HG02885 (cell line): Measurements from ENCODE around the gene RELCH.

Experiments used
- ATAC-seq: cut with Tn5 transposase; IDR thresholded peaks from one replicate; pipeline ENCODE4 v1.9.1; 2021; ENCODE audit warnings: mild to moderate bottlenecking; ENCODE audit not compliant: unreplicated experiment, poor library complexity

The RELCH gene

DNA sequence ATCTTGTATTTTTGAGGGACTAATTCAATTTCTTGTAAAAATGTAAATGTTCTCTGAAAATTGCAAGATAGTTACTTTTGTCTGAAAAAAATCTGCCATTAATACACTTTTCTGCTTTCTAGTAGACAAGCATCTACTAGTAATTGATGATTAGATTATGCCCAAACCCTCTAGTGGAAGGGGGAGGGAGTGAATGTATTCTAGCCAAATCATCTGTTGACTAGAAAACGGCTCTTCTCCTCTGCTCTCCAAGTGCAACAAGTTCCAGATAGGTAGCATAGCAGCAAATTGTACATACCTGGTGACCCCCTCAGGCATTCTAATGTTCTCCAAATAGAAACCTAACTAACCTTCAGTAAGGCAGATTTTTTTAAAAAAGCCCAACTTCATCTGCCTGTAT, 58.6 kb downstream of the RELCH start:
- no peak for ATAC-seq

DNA sequence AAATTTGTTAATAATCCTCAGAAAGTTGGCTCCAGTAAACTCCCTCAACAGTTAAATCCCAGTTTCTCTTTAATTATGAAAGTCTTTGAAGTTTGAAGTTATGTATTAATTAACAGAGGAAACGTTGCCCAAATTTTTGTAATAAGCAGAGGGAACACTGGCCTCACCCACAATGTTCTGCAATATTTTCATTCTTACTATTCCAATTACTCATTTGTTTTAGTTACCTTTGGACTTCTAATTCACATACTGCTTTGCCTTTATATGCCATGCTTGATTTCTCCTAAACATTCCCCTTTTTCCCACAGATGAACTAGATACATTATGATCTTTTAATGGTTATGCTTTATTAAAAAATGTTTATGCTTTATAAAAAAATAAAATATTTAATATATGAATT, 61.3 kb downstream of the RELCH start:
- no peak for ATAC-seq

DNA sequence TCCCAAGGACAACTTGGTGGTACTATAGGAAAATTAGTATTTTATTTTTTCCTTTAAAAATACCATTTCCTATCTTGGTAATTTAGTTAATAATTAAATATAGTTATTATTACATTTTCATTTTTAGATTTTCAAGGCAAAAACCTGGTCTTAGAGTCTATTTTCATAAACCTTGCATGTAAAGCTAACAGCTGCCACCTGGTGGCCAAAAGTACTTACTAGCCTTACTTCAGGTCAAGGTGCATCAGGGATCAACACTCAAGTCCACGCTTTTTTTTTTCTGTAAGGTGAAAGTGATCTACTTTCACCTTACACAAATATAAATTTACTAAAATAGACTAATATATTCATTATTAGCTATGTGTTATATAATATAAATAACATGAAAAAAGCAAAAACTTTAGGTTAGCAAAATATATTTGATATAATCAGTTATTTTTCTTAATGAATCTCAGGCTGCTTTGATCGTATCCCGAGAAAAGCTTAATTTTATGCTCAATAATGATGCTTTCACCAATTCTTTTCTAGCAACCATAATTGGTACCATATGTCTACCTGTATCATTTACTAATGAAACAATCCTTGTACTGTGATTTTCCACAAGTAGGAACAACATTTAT, 62.5 kb downstream of the RELCH start:
- peak; percentile 71 for ATAC-seq

DNA sequence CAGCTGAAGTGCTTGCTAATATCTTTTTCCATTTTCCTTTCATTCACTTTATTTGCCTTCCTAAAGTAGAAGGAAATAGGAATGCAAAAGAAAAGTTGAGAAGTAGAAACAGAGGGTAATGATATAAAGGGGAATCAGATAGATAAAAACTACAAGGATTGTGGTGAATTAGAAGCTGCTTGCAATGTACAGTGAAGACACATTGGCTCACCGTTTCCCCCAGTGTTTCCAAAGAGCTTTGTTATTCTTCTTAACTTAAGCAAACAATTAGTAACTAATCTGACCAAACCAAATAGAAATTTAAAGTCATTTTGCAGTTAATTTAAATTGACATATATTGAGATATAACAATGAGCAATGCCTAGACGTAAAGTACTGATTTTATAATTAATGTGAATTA, 63.4 kb downstream of the RELCH start:
- no peak for ATAC-seq

DNA sequence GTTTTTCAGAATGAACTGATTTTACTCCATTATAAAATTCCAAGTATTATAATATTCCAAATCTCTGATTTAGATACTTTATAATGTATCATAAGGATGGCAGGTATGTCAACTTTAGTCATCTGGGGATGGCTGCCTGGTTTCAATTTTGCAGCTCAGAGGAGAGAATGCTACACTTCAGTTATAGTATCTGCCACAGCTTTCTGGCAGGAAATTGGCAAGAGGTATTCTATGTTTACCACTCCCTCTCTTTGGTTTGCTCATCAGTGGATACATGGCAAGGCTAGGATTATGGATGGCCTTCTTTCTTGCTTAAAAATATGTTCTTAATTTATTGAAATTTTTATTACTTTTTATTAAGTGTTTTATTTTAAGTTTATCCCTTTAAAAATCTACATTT, 71.0 kb downstream of the RELCH start:
- no peak for ATAC-seq

DNA sequence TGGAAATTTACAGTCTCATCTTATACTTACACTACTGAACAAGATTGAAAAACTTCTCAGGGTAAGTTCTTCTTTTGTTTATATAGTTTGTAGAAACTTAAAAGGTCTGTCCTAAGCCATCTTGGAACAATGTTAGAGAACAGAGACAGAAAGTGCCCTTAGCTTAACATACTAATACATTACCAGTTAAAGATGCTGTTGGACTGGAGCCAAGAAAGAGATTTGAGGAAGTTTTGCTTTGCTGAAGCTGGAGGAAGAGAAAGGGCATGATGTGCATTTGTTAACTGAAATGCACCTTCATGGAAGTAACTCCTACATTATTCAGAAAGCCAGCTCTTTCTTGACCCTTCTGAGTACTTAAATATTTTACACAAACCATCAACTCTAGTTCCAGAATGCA, 71.6 kb downstream of the RELCH start:
- ATAC-seq, result no peak

DNA sequence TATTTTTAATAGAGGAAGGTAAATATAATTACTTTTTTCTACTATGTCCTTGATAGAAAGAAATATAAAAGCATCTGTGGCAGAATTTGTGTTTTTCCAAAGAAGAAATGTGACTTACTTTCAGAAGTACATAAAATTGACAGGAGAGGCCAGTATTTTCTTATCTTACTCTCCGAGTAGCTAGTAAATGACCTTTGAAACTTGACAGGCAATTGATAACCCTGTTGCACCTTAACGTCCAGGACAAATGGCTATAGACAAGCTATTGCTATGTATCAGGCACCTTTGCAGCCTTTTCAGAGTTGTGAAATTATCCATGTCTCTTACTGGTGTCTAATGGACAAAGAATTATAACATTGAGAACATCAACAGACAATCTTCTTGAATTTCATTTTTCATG, 75.0 kb downstream of the RELCH start:
- ATAC-seq, result no peak

DNA sequence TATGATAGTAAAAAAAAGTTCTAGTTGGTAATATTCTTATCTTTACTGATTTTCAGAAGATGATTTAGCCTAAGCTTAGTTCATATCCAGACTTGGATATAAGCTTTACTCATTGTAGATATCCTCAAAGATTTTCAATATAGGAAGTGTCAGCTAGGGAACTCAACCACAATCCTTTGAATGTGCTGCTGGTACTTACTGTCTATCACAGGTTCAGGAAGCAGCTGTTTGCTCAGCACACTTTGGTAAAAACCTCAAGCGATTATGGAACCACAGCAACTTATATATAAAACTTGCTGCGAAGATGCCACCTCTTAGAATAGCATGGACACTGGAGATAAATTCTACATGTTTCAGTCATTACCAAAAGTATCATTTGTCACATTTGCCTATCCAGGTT, 77.9 kb downstream of the RELCH start:
- no peak for ATAC-seq

DNA sequence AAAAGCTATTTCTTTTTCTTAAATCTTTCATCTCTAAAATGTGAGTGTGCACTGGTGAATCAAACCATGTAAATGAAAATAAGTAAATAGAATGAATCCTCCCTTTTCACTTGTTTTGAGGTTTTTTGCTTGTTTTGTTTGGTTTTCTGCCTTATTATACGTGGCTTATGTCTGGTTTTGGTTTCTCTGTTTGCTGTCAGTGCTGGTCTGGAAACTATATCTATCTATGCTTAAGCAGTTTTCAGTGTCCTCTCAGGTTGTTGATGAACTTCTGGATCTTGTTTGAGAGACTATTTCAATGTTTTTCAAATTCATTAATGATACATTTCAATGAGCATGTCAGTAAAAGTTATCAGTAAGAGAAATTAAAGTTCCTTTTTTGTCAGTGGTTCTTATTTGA, 90.0 kb downstream of the RELCH start:
- no peak for ATAC-seq

DNA sequence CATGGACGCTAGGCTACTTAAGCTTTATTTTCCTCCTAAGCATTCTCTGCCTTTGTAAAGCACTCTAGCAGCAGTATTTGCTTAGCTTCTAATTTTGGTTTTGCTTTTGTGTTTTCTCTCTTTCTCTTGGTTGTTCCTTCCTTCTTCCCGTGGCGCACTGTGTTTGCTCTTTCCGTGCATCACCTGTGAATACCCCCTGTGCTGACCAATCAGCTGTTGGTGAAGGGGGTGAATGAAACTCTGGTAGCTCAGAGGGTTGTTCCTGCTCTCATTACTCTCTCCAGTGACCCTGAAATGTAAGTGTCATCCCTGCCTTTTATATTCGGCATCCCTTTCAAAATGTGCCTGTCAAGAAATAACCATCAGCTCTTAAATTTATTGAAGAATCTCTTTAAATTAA, 92.5 kb downstream of the RELCH start:
- no peak for ATAC-seq

DNA sequence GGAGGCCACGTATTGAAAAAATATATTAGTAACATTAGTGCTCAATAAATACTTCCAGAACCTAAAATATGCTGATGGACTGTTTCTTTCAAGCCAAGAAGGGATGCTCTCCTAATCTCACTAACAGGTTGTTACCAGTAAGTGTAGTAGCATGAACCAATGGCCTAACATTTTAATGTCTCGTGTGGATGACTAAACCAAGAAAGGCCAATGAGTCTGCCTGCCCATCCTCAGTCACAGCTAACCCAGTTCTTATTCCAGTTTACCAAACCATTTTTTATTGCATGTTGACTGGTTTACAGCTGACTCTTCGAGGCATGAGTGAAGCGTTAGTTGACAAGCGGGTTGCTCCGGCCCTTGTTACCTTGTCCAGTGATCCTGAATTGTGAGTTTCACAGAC, 93.0 kb downstream of the RELCH start:
- ATAC-seq, result no peak

DNA sequence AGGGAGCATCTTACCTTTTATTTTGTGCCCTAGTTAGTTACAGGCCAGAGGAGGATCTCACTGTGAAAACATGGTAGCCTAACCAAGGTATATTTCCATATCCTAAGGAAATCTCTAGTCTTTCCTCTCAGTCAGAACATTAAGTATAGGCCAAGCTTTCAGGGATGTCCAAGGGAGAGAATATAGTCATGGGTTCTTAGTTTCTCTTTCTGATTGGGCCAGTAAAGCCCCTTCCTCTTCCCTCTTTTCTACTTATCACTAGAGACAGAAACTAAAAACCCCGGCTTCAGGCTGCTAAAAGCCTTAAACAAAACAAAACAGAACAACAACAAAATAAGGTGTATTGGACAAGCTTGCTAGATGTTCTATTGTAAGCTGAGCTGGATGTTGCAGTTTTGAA, 93.7 kb downstream of the RELCH start:
- no peak for ATAC-seq

DNA sequence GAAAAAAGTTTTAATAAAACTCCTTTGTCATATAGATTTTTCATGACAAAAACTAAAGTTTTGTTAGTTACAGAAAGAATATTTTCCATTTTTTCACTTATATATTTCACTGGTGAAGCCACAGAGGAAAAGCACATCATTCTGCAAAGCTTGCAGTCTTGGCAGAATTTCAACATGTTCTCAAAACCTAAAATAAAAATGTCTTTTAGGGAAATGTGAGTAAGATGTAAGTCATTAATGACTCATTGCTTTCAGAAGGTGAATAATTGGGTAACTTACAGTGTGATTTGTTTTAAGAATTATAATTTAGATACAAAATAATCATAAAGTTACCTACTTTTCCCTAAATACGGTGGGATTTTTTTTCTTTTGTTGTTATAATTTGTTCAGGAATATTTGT, 94.6 kb downstream of the RELCH start:
- ATAC-seq, result peak; percentile 46

DNA sequence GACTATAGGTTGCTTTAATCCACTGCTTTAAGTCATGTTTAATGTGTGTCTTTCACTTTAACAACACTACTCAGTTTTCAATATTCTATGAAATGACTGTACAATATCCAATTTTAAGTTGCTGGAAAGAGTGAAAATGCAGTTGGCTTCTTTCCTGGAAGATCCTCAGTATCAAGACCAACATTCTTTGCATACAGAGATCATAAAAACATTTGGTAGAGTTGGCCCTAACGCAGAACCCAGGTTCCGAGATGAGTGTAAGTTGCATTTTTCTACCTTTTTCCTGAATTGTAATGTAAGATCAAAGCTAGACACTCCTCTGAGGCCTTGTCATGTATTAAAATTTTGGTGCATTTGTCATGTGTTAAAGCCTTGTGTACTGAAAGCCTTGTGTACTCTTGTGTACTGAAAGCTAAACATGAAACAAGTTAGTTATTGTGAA, 95.2 kb downstream of the RELCH start:
- ATAC-seq, result no peak

DNA sequence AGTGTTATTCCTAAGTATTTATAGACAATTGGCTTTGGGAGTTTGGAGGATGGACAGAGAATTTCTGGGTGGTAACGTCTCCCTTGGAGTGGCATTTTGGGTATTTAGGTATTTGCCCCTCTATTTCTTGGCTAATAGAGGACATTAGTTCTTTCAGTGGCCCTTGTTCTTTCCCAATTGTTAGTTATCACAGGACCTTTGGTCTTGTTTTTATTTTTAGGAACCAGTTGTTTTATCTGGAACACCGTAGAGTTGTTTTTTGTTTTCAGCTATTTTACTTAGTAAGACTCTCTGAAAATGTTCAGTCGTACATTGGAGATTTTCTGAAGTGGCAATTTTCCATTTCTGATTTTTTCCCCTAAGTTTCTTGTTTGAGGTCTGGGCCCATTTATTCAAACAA, 97.6 kb downstream of the RELCH start:
- no peak for ATAC-seq

DNA sequence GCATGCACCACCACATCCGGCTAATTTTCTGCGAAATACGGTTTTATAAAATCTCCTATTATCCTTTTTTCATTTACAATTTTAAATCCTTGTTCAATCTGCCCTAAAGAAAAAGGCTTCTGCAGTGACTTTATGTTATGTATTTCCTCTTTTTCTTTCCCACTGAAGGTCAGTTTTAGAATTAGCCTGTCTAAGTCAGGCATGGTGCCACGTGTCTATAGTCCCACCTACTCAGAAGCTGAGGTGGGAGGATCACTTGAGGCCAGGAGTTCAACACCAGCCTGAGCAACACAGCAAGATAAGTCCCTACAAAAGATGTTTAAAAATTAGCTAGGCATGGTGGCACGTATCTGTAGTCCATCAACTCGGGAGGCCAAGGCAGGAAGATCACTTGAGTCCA, 98.2 kb downstream of the RELCH start:
- no peak for ATAC-seq

DNA sequence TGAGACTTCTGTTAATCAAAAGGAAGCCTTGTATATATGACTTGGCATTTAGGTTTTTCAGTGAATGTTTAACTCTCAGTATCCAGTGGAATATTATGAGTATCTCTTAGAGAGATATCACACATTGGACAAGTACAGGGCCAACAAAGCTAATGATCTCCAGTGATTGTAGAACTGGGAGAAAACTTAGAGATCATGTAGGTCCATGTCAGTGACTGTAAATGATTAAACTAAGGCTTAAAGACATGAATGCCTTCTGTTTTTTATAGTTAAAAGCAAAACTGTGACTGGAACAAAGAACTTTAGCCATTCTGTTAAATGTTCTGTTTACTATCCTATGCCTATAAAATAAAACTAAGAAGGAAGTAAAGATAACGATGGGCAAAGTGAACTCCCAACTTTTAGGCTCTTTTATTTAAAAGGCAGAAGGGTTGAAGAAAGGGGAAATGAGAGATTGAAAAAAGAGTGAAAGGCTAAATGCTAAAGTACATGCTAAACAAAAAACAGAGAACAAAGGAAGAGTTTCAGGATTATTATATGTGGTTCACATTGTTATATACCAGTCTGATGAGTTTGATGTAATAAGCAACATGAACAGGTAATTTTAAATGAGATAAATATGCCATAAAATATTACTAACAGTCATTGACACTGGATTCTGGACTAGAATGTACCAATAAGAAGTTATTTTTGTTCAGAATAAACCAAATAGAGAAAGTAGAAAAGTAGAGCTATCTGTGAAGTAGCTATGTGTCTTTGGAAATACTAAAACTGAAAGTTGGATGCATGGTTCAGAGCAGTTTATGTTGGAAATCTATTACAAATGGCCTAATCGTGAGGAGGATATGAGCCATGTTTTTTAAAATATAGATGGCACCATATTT, 101.0 kb downstream of the RELCH start:
- peak; percentile 34 for ATAC-seq

DNA sequence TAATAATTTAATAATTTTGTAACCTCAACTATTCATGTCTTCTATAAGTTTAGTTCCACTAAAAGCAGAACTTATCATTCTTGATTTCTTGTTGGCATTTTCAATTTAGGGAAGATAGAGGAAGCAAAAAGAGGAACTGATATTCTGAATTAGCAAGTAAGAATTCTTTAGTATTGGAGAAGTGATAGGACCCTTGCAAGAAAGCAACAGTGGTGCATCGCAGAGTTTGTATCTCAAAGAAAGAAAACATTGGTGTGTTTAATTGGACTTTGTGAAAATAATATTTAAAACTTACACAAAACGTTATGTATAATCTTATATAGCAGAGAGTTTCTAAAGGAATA, 101.6 kb downstream of the RELCH start:
- peak; percentile 78 for ATAC-seq

DNA sequence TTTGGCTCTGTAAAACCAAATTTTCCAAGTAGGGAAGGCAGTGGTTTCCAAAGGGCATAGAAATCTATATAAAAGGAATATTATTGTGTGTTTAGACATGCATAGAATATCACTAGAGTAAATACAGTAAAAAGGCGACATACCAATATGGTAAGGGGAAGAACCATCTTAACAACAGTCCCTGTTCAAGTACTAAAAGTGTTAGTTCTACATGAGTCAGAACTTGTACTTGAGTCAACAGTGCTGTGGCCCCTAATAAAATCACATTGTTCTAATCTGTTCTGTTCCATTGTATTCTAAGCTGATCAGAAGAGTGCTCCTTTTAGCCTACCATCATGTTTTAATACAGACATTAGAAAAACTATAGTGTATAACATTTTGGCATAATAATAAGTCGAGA, 102.0 kb downstream of the RELCH start:
- peak; percentile 75 for ATAC-seq

DNA sequence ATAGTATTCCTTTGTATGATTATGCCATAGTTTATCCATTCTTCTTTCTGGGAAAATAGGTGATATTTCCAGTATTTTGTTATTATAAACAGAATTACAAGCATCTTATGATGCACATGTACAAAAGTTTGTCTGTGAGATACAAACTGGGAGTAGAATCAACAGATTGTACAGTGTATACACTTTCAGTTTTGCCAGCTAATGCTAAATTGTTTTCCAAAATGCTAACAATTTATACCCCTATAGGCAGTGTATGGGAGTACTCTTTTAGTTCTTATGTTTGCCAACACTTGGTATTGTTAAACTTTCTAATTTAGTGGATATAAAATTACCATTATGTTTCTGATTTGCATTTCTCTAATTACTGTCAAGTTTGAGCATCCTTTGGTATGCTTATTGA, 107.0 kb downstream of the RELCH start:
- ATAC-seq, result no peak

DNA sequence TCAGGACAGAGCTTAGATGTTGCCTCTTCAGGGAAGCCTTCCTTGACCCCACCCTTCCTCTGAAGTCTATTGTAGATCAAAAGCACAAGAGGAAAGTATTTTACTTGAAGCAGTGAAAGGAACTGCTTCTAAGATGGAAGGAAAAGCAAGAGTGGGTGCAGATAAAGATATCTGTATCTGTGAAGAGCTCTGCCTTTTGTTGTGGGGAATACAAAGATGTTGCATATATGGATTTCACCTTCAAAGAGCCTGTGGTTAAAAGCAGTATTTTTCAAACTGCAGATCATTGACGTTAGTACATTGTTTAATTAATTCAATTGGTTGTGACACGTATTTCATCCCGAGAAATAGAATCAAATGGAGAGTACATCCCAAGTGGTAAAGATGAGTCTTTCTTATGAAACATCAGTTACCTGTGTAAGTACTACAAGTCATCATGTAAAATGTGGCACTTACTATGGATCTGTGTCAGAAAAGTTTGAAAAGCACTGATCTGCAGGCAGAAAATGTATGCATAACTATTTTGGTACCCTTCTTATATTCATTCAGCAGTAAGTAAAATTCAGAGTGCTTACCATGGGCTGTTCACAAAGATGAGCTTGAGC, 113.4 kb downstream of the RELCH start:
- ATAC-seq, result no peak

DNA sequence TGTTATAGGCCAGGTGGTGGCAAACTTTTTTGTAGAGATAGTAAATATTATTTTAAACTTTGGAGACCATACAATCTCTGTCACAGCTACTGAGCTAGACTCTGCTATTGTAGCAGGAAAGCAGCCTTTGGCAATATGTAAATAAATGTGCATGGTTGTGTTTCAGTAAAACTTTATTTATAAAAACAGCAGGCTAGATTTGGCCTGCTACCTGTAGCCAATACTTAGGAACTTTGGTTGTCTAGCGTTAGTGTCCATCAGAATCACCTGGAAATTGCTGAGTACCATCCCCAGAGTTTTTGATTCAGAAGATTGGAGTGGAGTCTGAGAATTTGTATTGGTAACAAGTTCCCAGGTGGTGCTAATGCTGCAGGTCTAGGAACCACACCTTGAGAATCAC, 114.3 kb downstream of the RELCH start:
- no peak for ATAC-seq
